Left ventricle myocardium inferior (tissue), 1 donor: ENCODE data around the gene HPX. TPM values are rescaled to one million over a fixed set of nuclear protein-coding genes. Genes with fewer than 3 reads are reported as not detected.

ENCODE experiments used
- DNase-seq: peaks from one replicate; pipeline ENCODE4 v3.0.0-alpha.2; 2020
- H3K27ac ChIP-seq: fragments of 200-600 bp; replicated peaks from 2 replicates; pipeline ENCODE4 v1.8.0; 2021
- H3K27me3 ChIP-seq: fragments of 200-600 bp; 2 replicates; pipeline ENCODE4 v1.8.0; 2021; ENCODE audit warnings: low read depth
- H3K36me3 ChIP-seq: fragments of 200-600 bp; 2 replicates; pipeline ENCODE4 v1.8.0; 2021
- H3K4me1 ChIP-seq: fragments of 200-600 bp; 2 replicates; pipeline ENCODE4 v1.8.0; 2021
- H3K4me3 ChIP-seq: fragments of 200-600 bp; 2 replicates; pipeline ENCODE4 v1.8.0; 2021; ENCODE audit warnings: mild to moderate bottlenecking, moderate library complexity
- H3K9me3 ChIP-seq: fragments of 200-600 bp; replicated peaks from 2 replicates; pipeline ENCODE4 v1.8.0; 2021
- intact Hi-C: fragments of 100-400 bp; cut with micrococcal nuclease; formaldehyde crosslinking; loops from one replicate; pipeline ENCODE4 v1.11.0; 2022
- total RNA-seq: library from RNA; stranded (reverse); fragmentation: NEBNext Ultra II Directional; extraction: Animal tissue kit (Norgen Biotek cat#: 25700); gene quantifications from one replicate; pipeline ENCODE4 v1.2.1, GENCODE V29; 2021
- TF ChIP-seq, protein P1 (sequence below): fragments of 200-600 bp; IDR thresholded peaks from 2 replicates; pipeline ENCODE4 v1.8.0; 2021; ENCODE audit warnings: antibody characterized with exemption, mild to moderate bottlenecking, borderline replicate concordance
- donor health status: DM: no; HTN: yes; CAD: no; lungs with severe emphysema.

HPX gene
- total RNA-seq, 1 donor from 2014 or later = 0.44 TPM

- Histone ChIP-seq H3K4me1 (no peaks in the 10 kb centered on the region), H3K27ac (no peak overlapping the region), H3K36me3 (peaks cover 65% of the 10 kb centered on the region), H3K9me3 (no peaks in the 10 kb centered on the region), H3K4me3 (no peak overlapping the region), H3K27me3 (no peaks in the 10 kb centered on the region)
- TF ChIP-seq, protein P1, sequence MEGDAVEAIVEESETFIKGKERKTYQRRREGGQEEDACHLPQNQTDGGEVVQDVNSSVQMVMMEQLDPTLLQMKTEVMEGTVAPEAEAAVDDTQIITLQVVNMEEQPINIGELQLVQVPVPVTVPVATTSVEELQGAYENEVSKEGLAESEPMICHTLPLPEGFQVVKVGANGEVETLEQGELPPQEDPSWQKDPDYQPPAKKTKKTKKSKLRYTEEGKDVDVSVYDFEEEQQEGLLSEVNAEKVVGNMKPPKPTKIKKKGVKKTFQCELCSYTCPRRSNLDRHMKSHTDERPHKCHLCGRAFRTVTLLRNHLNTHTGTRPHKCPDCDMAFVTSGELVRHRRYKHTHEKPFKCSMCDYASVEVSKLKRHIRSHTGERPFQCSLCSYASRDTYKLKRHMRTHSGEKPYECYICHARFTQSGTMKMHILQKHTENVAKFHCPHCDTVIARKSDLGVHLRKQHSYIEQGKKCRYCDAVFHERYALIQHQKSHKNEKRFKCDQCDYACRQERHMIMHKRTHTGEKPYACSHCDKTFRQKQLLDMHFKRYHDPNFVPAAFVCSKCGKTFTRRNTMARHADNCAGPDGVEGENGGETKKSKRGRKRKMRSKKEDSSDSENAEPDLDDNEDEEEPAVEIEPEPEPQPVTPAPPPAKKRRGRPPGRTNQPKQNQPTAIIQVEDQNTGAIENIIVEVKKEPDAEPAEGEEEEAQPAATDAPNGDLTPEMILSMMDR = no peak
- intact Hi-C loops = no loop called here
- no peak for DNase-seq
Measured at GRCh38 chr11:6459099-6459450, 18.3 kb upstream of the HPX start.

DNA sequence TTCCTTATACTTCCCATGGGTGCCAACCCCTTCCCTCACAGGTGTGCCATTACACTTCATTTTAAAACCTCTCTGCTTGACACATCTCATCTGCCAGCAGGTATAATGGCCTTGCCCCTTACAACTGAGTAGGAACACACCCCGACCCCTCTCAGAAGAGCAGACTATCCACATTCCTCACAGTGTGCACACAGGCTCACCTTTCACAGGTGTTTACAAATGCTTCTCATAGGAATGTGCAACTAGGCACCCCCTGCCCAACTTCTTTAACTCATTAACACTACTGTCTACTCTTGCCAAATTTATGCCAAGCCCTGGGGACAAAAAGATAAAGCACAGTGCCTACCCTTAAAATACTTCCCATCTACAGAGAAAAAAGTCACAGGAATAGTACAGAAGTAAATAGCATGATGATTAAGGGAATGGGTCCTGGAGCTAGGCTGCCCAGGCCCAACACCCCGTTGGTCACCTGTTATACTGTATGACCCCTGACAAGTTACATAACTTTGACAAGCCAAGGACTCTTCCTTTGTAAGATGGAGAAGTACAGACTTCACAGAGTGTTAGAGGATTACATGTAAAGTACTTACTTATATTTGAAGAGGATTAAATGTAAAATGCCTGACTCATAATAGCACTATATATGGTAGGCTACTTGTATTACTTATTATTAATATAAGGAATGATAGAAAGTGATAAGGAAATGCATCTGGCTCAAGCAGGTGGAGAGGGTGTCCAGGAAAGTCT, 17.7 kb upstream of the HPX start:
- Histone ChIP-seq H3K4me3 (no peak overlapping the region), H3K27ac (no peak overlapping the region), H3K36me3 (peaks cover 65% of the 10 kb centered on the region), H3K9me3 (no peaks in the 10 kb centered on the region), H3K4me1 (no peaks in the 10 kb centered on the region), H3K27me3 (no peaks in the 10 kb centered on the region)
- DNase-seq = no peak
- intact Hi-C loops = no loop called here
- TF ChIP-seq, protein P1 = no peak

GRCh38 chr11:6457581-6458320, 17.0 kb upstream of the HPX start:
- DNase-seq = no peak
- Histone ChIP-seq H3K27me3 (no peaks in the 10 kb centered on the region), H3K36me3 (peaks cover 62% of the 10 kb centered on the region), H3K4me3 (no peak overlapping the region), H3K4me1 (no peaks in the 10 kb centered on the region), H3K9me3 (no peaks in the 10 kb centered on the region), H3K27ac (no peak overlapping the region)
- intact Hi-C loops = no loop called here
- TF ChIP-seq, protein P1 = no peak

DNA sequence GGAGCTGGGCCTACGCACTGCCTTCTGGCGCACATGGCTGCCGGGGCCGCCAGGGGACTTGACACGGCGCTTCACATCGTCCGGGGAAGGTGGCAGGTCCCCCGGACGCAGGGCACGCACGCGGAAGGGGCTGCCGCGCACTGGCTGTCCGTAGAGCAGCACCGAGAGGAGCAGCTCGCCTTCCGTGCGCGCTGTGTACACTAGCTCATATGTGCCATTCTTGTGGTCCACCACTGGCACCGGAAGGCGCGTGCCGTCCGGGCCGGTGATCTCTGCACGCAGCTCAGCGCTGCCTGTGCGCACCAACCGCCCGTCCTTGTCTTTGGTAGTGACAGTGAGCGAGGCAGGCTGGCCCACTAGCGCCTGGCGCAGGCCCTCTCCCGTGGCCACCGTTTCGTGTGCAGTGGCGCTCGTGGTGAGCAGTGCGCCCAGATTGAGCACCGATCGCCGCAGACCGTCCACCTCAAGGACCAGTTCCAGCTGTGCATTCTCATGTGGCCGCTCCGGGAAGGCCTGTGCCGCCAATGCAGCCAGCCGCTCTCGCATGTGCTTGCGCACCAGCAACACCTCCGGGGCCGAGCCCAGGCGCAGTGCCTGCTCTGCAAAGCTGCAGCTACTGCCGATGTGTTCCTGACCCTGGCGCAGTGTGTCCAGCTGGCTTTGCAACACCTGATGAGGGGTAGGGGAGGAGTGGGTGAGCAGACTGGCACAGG, 15.7 kb upstream of the HPX start:
- intact Hi-C loops = no loop called here
- no peak for DNase-seq
- TF ChIP-seq, protein P1 = no peak
- H3K4me1 ChIP-seq = no peaks in the 10 kb centered on the region
- no peaks in the 10 kb centered on the region for H3K9me3 ChIP-seq
- H3K36me3 ChIP-seq = peaks cover 68% of the 10 kb centered on the region
- H3K27me3 ChIP-seq = no peaks in the 10 kb centered on the region
- H3K4me3 ChIP-seq = no peak overlapping the region
- no peak overlapping the region for H3K27ac ChIP-seq

- Histone ChIP-seq H3K9me3 (no peaks in the 10 kb centered on the region), H3K27me3 (no peaks in the 10 kb centered on the region), H3K4me3 (no peak overlapping the region), H3K36me3 (peaks cover 82% of the 10 kb centered on the region), H3K27ac (no peak overlapping the region), H3K4me1 (no peaks in the 10 kb centered on the region)
- no peak for DNase-seq
- TF ChIP-seq, protein P1 = no peak
- intact Hi-C loops = no loop called here
Measured at GRCh38 chr11:6455070-6455469, 14.3 kb upstream of the HPX start.
